GM18505 (cell line): ENCODE data around the gene TUBA1A.
"Not testable (repeated sequence)": the region's sequence is repeated elsewhere in the genome, so short reads cannot be mapped to it uniquely, and the experiment has no call there.

Experiments used
- ATAC-seq: cut with Tn5 transposase; IDR thresholded peaks from one replicate; pipeline ENCODE4 v1.9.1; 2021; ENCODE audit not compliant: unreplicated experiment
- POLR2A ChIP-seq: IDR thresholded peaks from 4 replicates; pipeline ENCODE4 v1.6.1; 2011; ENCODE audit warnings: borderline replicate concordance; ENCODE audit not compliant: insufficient read depth, insufficient read length; ENCODE audit errors: extremely low read depth

The TUBA1A gene

GRCh38 chr12:49220972-49221371 is 32.1 kb upstream of the TUBA1A start:
- no peak for ATAC-seq
- TF ChIP-seq POLR2A, result no peak

- no peak for ATAC-seq
- no peak for TF ChIP-seq POLR2A
These were observed 30.6 kb upstream of the TUBA1A start for GRCh38 chr12:49219417-49220026.

- ATAC-seq, result no peak
- no peak for TF ChIP-seq POLR2A
These were observed 23.7 kb upstream of the TUBA1A start for GRCh38 chr12:49212572-49212971.

- ATAC-seq, result not testable (repeated sequence)
These were observed 21.8 kb upstream of the TUBA1A start for GRCh38 chr12:49210703-49211102.

- no peak for TF ChIP-seq POLR2A
These were observed 19.8 kb upstream of the TUBA1A start for GRCh38 chr12:49208676-49209075.

GRCh38 chr12:49208146-49208545 is 19.3 kb upstream of the TUBA1A start:
- no peak for TF ChIP-seq POLR2A
- ATAC-seq, result no peak

More at GRCh38 chr12:49208676-49209075, 19.8 kb upstream of the TUBA1A start:
- no peak for ATAC-seq

- ATAC-seq, result no peak
- TF ChIP-seq POLR2A, result no peak
These were observed 17.5 kb upstream of the TUBA1A start for GRCh38 chr12:49206389-49206788.

- ATAC-seq, result no peak
- no peak for TF ChIP-seq POLR2A
These were observed 12.9 kb upstream of the TUBA1A start for GRCh38 chr12:49201595-49202295.

- ATAC-seq, result no peak
These were observed 12.2 kb upstream of the TUBA1A start for GRCh38 chr12:49200919-49201594.

GRCh38 chr12:49198431-49199155 is 9.7 kb upstream of the TUBA1A start:
- no peak for ATAC-seq
- TF ChIP-seq POLR2A, result no peak

More at GRCh38 chr12:49200919-49201594, 12.2 kb upstream of the TUBA1A start:
- no peak for TF ChIP-seq POLR2A

- no peak for ATAC-seq
- TF ChIP-seq POLR2A, result no peak
These were observed 8.4 kb upstream of the TUBA1A start for GRCh38 chr12:49197256-49197655.

GRCh38 chr12:49195736-49196135 is 6.9 kb upstream of the TUBA1A start:
- no peak for TF ChIP-seq POLR2A
- no peak for ATAC-seq

- not testable (repeated sequence) for ATAC-seq
These were observed 4.9 kb upstream of the TUBA1A start for GRCh38 chr12:49193746-49194145.

- not testable (repeated sequence) for ATAC-seq
These were observed 2.6 kb upstream of the TUBA1A start for GRCh38 chr12:49191498-49191897.
